Peyer's patch (tissue), 4 donors: ENCODE data around the gene UBE2V1.

ENCODE experiments used
- POLR2A ChIP-seq, 2 donors: fragments of 450-650 bp; IDR thresholded peaks; one replicate each; pipeline ENCODE4 v1.5.1; 2017; ENCODE audit warnings: antibody characterized with exemption in 2 of 2, mild to moderate bottlenecking in 2 of 2, moderate library complexity in 2 of 2
- TF ChIP-seq, protein P1 (sequence below), 6 experiments: fragments of 450-650 bp in 4 of 6; fragments of 200-600 bp in 2 of 6; sonication (generic) in 1 of 6; IDR thresholded peaks; one replicate each; pipeline ENCODE4 v1.5.1; 2017 to 2019; ENCODE audit warnings: antibody characterized with exemption in 6 of 6, mild to moderate bottlenecking in 3 of 6, moderate library complexity in 1 of 6

DNA sequence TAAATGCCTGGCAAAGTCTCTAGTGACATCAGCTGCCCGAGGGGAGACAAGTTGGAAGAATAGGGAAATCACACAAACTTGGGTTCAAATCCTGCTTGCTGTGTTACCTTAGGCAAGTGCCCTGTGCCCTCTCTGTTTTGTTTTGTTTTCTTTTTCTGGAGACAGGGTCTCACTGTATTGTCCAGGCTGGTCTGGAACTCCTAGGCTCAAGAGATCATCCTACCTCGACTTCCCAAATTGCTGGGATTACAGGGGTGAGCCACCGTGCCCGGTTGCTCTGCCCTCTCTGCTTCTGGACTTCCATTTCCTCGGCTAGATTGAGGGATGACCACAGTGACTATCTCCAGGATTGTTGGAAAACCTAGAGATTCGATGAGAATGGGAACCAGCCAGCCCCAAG, 74.8 kb downstream of the UBE2V1 start:
- TF ChIP-seq, protein P1, sequence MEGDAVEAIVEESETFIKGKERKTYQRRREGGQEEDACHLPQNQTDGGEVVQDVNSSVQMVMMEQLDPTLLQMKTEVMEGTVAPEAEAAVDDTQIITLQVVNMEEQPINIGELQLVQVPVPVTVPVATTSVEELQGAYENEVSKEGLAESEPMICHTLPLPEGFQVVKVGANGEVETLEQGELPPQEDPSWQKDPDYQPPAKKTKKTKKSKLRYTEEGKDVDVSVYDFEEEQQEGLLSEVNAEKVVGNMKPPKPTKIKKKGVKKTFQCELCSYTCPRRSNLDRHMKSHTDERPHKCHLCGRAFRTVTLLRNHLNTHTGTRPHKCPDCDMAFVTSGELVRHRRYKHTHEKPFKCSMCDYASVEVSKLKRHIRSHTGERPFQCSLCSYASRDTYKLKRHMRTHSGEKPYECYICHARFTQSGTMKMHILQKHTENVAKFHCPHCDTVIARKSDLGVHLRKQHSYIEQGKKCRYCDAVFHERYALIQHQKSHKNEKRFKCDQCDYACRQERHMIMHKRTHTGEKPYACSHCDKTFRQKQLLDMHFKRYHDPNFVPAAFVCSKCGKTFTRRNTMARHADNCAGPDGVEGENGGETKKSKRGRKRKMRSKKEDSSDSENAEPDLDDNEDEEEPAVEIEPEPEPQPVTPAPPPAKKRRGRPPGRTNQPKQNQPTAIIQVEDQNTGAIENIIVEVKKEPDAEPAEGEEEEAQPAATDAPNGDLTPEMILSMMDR (IDR thresholded peaks at IDR 0.05), result no peak
- no peak for TF ChIP-seq POLR2A (IDR thresholded peaks at IDR 0.05)
